Activated CD8-positive, alpha-beta memory T cell treated with anti-CD3 and anti-CD28 coated beads, Interleukin-2, amount 50 U/mL, for 48 hours (primary cell): ENCODE data around the gene FAM20C.

Source experiments
- DNase-seq: peaks from one replicate; pipeline ENCODE4 v3.0.0-alpha.2; 2020

The FAM20C gene

DNA sequence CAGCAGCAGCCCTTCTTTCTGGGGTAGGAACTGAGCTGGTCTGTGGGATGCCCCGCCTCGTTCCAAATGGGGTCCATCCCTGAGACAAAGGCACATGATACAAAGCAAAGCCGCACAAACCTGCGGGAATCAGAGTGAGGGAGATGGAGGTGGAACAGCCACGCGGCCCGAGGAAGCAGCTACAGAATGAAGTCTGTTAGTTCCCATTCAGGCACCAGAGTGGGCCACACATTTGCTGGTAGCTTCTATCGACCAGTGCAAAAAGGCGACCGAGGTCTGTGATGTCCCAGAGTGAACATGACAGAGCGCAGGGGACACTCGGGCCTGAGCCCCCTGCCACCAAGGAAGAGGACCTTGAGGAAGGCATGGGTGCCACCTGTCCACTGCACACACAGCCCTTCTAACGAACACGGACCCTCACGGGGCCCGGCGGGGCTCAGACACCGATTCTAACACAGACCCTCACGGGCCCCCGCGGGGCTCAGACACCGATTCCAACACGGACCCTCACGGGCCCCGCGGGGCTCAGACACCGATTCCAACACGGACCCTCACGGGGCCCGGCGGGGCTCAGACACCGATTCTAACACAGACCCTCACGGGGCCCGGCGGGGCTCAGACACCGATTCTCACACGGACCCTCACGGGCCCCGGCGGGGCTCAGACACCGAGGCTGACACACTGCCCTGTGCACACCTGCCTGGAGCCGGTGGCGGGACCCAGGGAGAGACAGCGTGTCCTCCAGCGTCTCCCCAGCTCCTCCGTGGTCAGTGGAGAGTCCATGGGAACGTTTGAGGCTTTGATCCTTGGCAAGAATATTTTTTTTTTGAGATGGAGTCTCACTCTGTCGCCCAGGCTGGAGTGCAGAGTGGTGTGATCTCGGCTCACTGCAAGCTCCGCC lies 32.8 kb upstream of the FAM20C start:
- no peak for DNase-seq

DNA sequence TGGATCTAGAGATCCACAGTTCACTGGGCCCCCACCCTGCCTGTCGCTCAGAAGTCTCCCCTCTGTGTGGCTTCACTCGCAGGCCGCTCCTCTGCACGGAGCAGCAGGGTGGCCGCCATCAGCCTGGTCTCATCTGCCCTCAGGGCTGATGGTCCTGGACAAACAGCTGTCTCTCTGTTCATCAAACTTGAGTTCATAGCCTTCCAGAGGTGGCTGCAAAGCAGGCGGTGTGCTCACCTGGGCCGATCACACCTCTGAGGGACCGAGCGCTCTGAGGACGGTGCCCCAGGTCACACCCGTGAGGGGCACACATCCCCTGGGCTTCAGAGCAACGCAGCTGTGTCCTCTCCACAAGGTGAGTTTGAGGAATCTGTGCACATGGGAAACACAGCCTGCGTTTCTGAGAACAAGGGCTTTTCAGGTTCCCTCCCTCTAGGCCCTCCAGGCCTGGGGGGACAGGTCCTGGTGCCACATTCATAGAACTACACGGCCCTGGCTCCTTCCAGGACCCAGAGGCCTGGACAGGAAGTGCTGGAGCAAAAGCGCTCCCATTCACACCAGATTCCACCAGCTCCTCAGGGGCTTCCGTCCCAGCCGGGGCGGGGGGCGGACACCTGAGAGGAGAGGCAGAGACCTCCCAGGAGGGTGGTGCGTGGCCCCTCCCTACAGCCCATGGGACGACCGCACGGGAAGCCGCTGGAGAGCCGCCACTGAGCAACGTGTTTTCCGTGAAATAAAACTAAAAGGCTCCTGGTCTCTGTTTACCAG lies 31.2 kb upstream of the FAM20C start:
- no peak for DNase-seq

DNA sequence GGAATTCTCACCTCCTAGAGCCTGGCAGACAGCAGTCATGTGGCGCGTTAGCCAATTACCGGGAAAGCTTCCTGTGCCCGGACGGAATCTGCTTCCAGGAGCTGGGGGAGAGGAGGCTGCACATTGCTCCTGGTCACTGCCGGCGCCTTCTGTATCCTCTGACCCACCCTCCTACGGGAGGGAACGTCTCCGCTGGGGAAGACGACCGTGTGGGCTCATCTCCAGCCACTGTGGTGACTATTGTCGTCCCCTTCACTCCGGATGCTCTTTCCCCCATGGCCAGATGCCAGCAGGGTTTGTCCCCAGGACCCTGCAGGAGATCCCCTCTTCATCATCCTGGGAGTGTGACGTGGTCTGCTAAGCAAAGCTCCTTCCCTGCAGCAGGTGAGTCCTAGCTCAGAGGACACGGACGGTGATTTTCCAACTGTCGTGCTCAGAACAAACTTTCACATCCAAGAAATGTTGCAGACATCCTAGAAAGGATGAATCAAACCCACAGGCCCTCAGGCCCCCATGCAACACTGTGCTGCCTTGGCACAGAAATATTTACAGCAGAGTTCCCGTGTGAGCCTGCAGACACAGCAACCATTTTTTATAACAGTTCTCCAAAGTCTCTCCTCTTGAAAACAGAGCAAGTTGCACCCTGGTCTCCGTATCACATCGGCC lies 29.6 kb upstream of the FAM20C start:
- no peak for DNase-seq

DNA sequence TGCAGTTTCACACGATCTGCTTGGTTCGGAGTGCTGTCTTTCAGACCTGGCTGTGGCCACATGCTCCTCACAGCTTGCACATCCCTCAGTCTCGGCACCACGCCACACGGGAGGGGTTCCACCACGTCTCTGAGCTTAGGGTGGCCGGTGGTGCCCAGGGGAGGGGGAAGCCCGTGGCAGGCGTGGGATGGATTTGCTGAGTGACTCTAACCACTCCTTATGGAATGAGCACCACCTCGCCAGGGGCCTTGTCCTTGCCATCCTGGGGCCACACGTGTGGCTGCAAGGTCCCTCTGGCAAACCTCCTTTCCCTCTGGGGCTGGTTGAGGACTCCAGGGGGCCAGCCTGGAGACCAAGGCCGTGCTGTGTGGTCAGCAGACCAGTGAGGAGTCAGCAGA lies 29.1 kb upstream of the FAM20C start:
- no peak for DNase-seq

DNA sequence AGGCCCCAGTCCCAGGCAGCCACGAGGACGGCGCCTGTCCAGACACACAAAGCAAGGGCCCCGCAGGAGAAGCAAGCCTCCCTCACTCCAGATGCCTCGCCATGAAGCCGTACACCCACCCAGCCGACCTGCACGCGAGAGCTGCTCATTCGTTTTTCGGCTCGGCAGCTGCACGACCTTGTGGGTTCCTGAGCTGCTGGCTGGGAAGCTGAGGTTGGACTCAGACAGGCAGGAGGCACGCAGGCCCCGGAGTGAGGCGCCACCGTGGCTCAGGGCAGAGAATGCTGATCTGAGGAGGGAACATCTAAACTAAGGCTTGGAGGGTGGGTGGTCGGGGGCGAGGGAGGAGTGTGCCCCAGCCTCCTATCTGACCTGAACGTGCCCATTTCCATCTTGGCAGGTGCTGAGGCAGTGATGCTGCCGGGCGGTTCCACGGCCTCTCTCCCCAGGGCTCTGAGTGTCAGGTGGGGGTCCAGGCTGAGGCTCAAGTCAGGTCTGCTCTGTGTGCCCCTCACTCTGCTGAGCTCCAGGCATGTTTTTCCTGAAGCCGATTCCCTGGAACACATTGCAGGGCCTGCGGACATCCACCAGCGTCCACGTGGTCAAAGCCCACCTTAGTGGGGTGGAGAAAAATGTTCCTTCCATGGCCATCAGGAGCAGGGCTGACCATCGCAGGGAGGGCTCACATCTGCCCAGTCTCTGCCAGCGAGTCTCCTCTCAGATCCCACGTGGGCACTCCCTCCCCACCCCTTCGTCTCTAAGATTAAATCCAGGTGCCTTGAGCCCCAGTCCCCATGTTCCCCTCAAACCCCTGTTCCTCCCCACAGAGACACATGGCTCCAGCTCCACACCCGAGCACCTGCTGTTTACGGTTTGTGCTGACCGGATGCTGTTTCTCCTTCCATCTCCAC lies 28.1 kb upstream of the FAM20C start:
- DNase-seq: no peak

DNA sequence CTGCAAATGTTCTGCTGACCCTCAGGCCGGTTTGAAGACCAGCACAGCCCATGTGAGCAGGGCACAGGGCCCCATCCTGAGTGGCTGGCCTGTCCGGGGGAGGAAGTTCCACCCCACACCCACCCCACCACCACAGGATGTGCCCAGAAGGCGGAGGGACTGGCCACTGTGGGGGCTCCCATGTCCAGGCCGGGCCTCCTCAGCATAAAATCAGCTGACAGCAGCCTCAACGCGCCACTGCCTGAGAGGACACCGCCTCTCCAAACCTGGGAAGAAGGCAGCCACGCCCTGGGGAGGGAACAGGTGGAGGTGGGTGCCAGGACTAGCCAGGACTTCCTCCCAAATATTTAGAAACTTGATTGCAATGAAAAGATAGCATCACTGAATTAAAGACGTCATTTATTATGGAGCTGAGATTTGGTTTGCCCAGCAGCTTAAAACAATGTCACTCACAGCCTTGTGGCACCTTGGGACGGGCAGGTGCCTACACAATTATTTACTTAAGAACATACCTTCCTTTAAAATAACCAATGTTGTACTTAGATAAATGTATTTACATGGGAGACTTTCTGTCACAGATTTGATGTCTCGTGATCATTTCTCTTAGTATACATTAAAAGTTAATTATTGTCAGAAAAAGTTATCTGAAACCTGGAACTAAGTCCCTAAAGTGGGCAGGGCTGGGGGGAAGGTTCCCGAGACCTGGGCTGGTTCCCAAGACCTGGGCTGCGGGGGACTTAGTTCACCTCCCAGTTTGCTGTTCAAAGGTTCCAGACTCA lies 27.3 kb upstream of the FAM20C start:
- no peak for DNase-seq

DNA sequence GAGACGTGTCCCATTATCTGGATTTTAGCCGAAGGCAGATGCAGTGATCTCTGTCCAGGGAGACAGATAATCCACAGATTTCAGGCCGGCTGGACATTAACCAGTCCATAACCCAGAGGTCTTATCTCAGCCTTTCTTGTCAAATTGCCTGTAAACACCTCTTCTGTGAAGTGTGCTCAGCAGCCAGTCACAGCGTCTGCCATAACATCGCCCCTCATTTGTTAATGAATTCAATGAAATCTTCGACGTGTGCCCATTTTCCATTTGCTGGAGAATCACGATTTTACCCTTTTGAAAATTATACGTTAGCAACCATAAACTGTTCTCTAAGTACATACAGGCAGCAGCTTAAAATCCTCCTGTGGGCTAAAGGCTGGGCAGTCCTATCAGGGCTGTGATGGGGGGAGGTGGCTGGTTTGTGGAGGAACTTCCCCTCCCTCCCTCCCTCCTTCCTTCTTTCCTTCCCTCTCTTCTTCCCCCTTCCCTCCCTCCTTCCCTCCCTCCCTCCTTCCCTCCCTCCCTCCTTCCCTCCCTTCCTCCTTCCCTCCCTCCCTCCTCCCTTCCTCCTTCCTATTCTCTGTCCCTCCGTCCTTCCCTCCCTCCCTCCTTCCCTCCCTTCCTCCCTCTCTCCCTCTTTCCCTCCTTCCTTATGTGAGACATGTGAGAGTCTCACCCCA lies 26.6 kb upstream of the FAM20C start:
- no peak for DNase-seq

DNA sequence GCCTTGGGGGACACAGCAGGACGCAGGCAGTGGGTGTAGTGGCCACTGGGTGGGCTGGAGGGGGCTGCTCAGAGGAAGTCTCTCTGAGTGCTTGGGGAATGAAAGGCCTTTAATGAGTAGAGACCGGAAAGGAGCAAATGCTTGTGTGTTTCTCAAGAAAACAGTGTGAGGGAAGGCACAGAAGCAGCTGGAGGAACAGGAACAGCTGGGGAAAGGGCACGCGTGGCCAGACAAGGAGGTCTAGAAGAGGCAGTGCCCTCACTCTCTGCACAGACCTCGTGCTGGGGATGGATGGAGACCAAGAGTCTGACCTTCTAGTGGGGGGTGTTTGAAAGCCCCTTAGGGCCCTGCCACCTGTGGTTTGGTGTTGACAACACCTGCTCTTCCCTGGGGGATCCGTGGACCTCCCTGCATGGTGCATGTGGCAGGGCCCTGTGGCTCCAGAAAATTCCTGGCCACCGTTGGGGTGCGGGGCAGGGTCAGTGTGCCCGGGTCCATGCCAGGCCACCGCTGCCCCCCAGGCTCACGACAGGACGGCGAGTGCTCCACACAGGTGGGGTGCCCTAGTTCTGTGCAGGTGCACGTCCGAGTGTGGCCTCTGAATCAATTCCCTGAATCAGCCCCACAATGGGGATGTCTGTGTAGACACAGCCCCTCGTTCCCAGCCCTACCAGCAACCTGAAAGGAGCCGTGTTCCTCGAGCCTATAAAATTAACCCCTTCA lies 25.9 kb upstream of the FAM20C start:
- no peak for DNase-seq

DNA sequence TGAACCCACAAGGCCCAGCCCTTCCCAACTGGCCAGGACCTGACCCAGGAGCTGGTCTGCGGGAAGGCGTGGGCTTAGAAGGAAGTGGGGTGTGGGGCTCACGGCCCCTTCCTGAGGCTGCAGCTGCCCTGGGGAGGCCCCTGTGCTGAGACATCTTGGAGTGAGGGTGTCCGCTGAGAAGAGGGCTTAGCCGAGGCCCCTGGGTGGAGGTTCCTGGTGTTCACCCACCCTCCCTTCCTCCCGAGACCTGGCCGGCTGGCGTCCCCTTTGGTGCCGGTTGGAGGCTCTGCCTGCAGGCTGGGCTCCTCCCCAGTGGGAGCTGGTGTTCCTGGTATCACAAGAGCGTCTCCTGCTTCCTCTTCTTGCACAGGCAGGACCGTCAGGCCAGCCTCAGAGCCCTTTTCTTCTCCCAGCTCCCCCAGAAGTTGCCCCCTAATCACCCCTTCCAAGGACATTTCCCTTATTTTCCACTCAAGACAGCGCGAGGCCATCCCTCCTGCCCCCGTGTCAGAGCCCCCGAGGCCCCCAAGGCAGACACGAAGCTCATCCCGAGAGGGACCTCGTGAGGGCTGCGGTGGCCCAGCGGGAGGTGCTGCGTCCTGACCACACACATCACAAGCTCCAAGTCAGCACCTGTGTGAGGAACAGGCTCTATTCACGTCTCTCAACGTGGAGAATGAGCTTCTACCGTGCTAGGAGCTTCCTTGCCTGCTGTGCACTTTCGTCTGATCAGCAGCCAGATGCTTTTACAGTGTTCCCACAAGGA lies 25.1 kb upstream of the FAM20C start:
- DNase-seq: no peak

DNA sequence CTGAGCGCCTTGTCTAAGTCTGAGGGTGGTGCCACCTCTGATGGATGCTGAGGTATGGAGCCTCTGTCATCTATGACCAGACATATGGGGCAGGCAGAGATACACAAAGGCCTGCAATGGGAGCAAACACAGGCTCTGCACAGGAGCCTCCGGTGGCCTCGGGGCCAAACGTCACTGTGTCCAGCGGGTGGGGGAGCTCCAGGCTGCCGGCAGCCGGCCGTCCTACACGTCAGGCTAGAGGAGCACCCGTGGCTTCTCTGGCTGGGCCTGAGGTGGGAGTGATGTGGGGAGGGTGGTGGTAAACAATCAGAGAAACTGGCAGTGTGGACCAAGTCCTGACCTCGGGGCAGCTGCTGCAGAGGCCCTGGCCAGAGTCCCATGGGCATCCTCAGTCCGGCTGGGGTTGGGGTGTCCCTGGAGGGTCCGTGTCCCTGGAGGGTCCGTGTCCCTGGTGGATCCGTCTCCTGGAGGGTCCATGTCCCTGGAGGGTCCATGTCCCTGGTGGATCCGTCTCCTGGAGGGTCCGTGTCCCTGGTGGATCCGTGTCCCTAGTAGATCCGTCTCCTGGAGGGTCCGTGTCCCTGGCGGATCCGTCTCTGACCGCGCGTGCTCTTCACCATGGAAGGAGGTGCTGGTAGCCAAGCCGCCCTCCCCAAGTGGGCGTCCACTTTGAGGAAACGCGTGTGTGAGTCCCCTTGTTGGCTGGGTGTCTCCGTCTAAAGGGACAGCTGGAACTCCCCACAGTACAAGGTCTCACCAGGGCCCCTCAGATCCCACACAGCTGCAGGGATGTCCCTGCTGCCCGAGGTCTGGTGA lies 24.2 kb upstream of the FAM20C start:
- DNase-seq: no peak

DNA sequence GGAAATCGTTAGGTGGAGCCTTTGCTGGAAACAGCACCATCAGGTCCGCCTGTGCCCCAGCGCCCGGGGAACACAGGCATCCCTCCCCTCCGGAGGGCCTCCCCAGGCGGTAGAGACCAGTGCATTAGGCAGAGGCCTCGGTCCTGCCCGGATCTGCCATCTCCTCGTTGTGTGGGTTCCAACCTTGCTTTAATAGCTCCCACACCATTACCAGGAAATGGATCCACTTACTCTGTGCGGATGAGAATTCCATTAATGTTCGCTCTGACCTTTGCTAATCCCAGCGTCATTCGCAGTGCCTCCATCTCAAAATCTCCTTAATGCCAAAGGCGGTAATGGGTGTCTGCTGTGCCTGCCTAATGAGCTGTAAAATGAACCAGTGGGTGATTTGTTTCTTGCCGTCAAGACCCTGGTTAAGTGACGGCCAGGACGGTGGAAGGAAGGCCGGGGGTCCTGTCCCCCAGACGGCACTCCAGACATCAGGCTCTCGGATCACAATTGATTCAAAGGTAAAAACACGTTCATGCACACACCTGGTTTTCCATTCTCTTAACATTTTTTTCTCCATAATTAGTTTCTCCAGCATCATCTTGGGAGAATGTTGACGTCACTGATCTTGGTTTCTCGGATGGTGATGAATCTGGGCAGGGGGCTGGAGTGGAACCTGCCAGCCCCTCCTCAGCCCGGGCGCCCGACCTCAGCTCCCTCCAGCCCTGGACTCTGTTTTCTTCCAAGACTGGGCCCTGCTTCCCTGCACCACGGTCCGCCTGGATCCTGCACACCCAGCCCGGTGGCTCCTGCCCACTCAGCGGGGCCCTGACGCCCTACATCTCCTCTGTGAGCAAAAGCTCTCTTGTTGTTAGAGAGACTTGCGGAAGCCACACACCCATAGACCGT lies 22.8 kb upstream of the FAM20C start:
- no peak for DNase-seq

DNA sequence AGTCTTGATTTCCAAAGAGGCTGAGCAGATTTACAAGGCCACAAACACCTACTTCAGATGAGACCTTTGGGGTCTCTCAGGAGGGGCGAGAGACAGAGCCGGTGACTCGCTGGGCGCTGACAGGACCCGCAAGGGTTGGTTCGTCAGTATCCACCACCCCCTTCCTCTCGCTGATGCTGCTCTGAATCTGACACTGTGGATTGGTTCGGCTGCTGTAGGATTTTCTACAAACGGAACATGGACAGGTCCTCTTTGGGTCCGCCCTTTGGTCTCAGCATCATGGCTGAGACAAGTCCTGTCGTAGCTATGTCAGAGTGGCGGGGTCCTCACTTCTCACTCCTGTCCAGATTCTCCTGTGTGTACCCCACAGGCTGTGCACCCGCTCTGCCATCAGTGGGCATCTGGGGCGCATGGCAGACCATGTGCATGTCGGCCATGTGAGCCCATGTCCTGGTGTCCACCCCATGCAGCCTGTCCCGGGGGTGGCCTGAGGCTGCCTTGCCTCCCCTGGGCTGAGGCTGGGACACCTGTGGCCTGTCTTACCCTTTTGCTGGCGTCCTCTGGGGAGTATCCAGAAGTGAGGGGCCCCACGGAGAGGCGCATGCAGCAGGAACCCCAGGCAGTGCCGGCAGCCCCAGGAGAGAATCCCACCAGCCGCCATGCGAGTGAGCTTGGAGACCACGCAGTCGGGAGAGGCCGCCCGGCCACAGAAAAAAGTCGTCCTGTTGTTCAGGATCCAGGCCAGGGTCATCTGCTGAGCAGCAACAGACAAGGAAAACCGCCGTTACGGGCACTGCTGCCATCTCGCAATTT lies 21.6 kb upstream of the FAM20C start:
- DNase-seq: no peak

DNA sequence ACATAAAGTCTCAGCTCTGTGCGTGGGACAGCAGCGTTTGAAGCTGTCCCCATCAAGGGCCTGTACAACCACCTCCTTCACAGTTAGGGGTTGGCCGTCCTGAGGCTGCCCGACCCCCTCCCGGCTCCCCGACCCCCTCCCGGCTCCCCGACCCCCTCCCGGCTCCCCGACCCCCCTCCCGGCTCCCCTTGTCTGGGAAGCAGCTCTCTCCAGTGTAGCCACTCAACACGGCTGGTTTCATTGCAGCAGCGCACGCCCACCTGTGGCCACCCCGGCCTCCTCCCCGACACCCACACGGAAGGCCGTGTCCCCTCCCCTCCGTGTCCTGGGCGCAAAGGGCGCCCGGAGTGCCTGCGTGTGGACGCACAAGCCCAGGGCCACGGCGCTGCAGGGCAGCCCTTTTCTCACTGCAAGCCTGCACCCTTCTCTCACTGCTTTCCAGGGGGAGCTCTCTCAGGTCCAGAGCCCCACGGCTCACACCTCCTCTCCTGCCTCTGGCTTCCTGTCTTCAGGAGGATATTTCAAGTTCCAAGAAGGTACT lies 20.9 kb upstream of the FAM20C start:
- no peak for DNase-seq

DNA sequence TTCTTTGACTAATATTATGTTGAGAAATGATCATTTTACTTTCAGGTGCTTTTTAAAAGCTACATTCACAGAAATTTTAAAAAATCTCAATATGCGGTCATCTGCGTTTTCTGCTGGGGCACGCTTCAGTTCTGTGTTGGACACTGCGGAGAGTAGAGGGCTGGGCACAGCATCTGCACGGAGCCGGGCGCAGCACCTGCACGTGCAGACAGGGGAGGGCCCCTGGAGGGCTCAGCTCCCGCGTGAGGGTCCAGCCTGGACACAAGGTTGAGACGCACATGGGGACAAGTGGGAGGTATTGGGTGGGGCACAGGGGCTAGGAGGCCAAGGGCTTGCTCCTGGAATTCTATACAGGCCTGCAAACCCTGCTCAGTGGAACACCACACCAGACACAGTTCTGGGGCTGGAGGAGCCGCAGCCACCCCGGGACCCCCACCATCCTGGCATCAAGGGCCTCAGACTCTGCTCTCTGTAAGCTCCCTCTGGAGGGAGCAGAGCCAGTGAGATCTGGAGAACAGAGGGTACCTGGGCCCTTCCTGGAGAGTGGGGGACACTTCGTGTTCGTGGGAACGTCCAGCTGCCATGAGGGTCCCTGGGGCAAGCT lies 20.4 kb upstream of the FAM20C start:
- no peak for DNase-seq

DNA sequence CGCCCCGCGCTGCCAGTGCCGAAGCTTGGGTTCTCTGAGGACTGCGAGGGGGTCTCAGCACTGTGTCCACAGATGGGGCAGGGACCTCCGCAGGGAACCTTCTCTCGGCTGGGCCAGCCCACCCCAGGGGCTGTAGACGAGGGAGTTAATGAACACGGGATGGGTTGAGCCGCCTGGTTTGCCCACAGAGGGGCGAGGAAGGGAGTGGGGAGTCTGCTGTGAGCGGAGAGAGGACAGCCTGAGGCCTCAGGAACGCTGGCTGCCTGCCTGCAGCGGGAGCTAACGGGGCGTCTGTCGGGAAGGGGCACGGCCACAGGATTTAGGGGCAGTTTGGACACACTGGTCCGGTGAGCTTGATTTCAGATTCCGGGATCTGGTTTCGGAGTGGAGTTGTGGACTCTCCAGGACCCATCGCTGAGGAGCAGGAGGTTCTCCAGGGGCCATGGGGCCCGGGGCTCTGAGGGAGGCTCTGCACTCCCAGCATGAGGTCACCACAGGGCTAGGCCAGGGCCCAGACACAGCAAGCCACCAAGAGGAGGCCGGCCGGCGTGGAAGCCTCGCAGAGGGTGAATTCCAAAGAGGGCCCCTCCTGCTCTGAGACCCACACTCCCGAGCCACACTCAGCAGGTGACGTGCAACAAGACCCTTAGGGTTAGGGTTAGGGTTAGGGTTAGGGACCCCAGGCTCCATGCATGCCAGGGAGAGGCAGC lies 19.0 kb upstream of the FAM20C start:
- DNase-seq: no peak
